ENCODE results near the gene GMDS.
"Not testable (repeated sequence)": the region's sequence is repeated elsewhere in the genome, so short reads cannot be mapped to it uniquely, and the experiment has no call there.

Gene GMDS

GRCh38 chr6:1849691-1850090, 395.7 kb downstream of the GMDS start:
- TF ChIP-seq CTCF (IDR thresholded peaks at IDR 0.05), result no peak
- Histone ChIP-seq H3K4me3 (ENCODE audit: low read depth, low read length) (no peak overlapping the region), H3K36me3 (ENCODE audit: control insufficient read depth, insufficient read depth, low read length) (no peaks in the 10 kb centered on the region), H3K9ac (no peak overlapping the region), H3K9me3 (ENCODE audit: control insufficient read depth, low read length) (no peaks in the 10 kb centered on the region), H3K27me3 (ENCODE audit: control insufficient read depth, insufficient read depth, low read length) (no peaks in the 10 kb centered on the region), H3K79me2 (no peaks in the 10 kb centered on the region), H3K4me2 (ENCODE audit: low read length) (no peak overlapping the region), H3K4me1 (no peaks in the 10 kb centered on the region), H2AFZ (no peak overlapping the region), H3K27ac (no peak overlapping the region)

- H3K9me3 ChIP-seq (ENCODE audit: control insufficient read depth, low read length), result no peaks in the 10 kb centered on the region
- H3K4me1 ChIP-seq, result no peaks in the 10 kb centered on the region
- no peak for TF ChIP-seq CTCF (IDR thresholded peaks at IDR 0.05)
- H3K4me2 ChIP-seq (ENCODE audit: low read length), result no peak overlapping the region
- H3K27me3 ChIP-seq (ENCODE audit: control insufficient read depth, insufficient read depth, low read length), result no peaks in the 10 kb centered on the region
- H3K36me3 ChIP-seq (ENCODE audit: control insufficient read depth, insufficient read depth, low read length), result no peaks in the 10 kb centered on the region
- no peak overlapping the region for H3K27ac ChIP-seq
- no peak overlapping the region for H2AFZ ChIP-seq
- H3K79me2 ChIP-seq, result no peaks in the 10 kb centered on the region
- no peak overlapping the region for H3K9ac ChIP-seq
- no peak overlapping the region for H3K4me3 ChIP-seq (ENCODE audit: low read depth, low read length)
Observed at GRCh38 chr6:1848752-1849151, 396.7 kb downstream of the GMDS start.

- no peaks in the 10 kb centered on the region for H3K79me2 ChIP-seq
- H2AFZ ChIP-seq, result no peak overlapping the region
- H3K27me3 ChIP-seq (ENCODE audit: control insufficient read depth, insufficient read depth, low read length), result no peaks in the 10 kb centered on the region
- H3K27ac ChIP-seq, result no peak overlapping the region
- no peaks in the 10 kb centered on the region for H3K4me1 ChIP-seq
- no peaks in the 10 kb centered on the region for H3K36me3 ChIP-seq (ENCODE audit: control insufficient read depth, insufficient read depth, low read length)
- H3K4me2 ChIP-seq (ENCODE audit: low read length), result no peak overlapping the region
- H3K9me3 ChIP-seq (ENCODE audit: control insufficient read depth, low read length), result no peaks in the 10 kb centered on the region
- no peak for TF ChIP-seq CTCF (IDR thresholded peaks at IDR 0.05)
- H3K4me3 ChIP-seq (ENCODE audit: low read depth, low read length), result no peak overlapping the region
- H3K9ac ChIP-seq, result no peak overlapping the region
Observed at GRCh38 chr6:1846611-1847010, 398.8 kb downstream of the GMDS start.

GRCh38 chr6:1845543-1845942, 399.9 kb downstream of the GMDS start:
- H3K27me3 ChIP-seq (ENCODE audit: control insufficient read depth, insufficient read depth, low read length); H3K4me3 ChIP-seq (ENCODE audit: low read depth, low read length); H3K4me2 ChIP-seq (ENCODE audit: low read length); H3K79me2 ChIP-seq; H3K27ac ChIP-seq; H3K9ac ChIP-seq; H3K36me3 ChIP-seq (ENCODE audit: control insufficient read depth, insufficient read depth, low read length); H3K4me1 ChIP-seq; H3K9me3 ChIP-seq (ENCODE audit: control insufficient read depth, low read length); H2AFZ ChIP-seq: not testable (repeated sequence)

- Histone ChIP-seq H3K4me2 (ENCODE audit: low read length) (no peak overlapping the region), H3K4me1 (no peaks in the 10 kb centered on the region), H3K36me3 (ENCODE audit: control insufficient read depth, insufficient read depth, low read length) (no peaks in the 10 kb centered on the region), H3K27ac (no peak overlapping the region), H3K27me3 (ENCODE audit: control insufficient read depth, insufficient read depth, low read length) (no peaks in the 10 kb centered on the region), H2AFZ (no peak overlapping the region), H3K79me2 (no peaks in the 10 kb centered on the region), H3K4me3 (ENCODE audit: low read depth, low read length) (no peak overlapping the region), H3K9me3 (ENCODE audit: control insufficient read depth, low read length) (no peaks in the 10 kb centered on the region), H3K9ac (no peak overlapping the region)
- TF ChIP-seq CTCF (IDR thresholded peaks at IDR 0.05), result no peak
Observed at GRCh38 chr6:1842334-1842733, 403.1 kb downstream of the GMDS start.
